PFSK-1 (cell line): ENCODE results near the gene HCFC1.

Source experiments
- FOXP2 ChIP-seq: optimal IDR thresholded peaks from 2 replicates; pipeline ENCODE3; 2011; ENCODE audit warnings: borderline replicate concordance, control low read depth, inconsistent platforms; ENCODE audit not compliant: insufficient read depth; ENCODE audit errors: extremely low read length, extremely low read depth
- POLR2AphosphoS5 ChIP-seq: IDR thresholded peaks from 2 replicates; pipeline ENCODE4 v1.6.1; 2012; ENCODE audit warnings: low read depth, mild to moderate bottlenecking, control low read depth, low read length, moderate library complexity
- SIN3A ChIP-seq: IDR thresholded peaks from 2 replicates; pipeline ENCODE4 v1.6.1; 2012; ENCODE audit warnings: mild to moderate bottlenecking, low read length, moderate library complexity, borderline replicate concordance; ENCODE audit not compliant: insufficient read depth
- TAF1 ChIP-seq: IDR thresholded peaks from 2 replicates; pipeline ENCODE4 v1.6.1; 2012; ENCODE audit warnings: low read length, control low read depth, borderline replicate concordance; ENCODE audit not compliant: insufficient read depth
- TF ChIP-seq, protein P1 (sequence below), 2 experiments: IDR thresholded peaks; 2 replicates each; pipeline versions ENCODE4 v1.6.1 to v1.8.0; 2011 to 2012; ENCODE audit warnings: low read depth in 2 of 2, low read length in 2 of 2, control low read depth in 1 of 2, inconsistent platforms in 1 of 2, mild to moderate bottlenecking in 1 of 2, moderate library complexity in 1 of 2; ENCODE audit not compliant: insufficient read depth in 1 of 2

DNA sequence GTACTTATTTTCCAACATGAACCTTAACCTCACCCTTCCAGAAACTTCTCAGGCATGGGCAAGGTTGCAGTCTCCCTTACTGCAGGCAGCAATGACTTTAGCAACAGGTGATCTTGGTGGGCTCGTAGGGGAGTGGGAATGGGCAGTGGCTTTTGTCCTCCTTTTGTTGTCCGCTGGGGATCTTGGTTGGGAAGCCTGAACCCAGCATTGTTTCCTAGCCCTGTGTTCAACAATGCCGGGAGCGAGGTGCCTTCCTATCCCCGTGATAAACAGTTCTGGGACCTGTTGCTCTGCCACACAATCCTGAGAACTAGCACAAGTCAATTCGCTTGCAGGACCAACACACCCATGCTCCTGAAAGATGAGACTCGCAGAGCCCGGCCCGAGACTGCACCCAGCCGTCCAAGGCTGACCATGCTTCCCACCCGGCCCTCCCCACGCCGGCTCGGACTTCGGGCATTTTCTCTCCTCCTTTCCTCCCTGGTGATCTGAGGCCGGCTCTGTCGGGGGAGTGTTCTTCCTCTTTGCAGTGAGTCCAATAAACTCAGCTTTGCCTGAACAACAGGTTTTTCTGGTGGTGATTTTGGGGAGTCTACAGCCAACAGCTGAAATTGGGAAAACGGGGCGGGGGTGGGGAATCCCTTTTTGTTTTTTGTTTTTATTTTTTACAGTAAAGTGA is 27.9 kb upstream of the HCFC1 start:
- no peak for TF ChIP-seq SIN3A
- no peak for TF ChIP-seq POLR2AphosphoS5
- TF ChIP-seq, protein P1, sequence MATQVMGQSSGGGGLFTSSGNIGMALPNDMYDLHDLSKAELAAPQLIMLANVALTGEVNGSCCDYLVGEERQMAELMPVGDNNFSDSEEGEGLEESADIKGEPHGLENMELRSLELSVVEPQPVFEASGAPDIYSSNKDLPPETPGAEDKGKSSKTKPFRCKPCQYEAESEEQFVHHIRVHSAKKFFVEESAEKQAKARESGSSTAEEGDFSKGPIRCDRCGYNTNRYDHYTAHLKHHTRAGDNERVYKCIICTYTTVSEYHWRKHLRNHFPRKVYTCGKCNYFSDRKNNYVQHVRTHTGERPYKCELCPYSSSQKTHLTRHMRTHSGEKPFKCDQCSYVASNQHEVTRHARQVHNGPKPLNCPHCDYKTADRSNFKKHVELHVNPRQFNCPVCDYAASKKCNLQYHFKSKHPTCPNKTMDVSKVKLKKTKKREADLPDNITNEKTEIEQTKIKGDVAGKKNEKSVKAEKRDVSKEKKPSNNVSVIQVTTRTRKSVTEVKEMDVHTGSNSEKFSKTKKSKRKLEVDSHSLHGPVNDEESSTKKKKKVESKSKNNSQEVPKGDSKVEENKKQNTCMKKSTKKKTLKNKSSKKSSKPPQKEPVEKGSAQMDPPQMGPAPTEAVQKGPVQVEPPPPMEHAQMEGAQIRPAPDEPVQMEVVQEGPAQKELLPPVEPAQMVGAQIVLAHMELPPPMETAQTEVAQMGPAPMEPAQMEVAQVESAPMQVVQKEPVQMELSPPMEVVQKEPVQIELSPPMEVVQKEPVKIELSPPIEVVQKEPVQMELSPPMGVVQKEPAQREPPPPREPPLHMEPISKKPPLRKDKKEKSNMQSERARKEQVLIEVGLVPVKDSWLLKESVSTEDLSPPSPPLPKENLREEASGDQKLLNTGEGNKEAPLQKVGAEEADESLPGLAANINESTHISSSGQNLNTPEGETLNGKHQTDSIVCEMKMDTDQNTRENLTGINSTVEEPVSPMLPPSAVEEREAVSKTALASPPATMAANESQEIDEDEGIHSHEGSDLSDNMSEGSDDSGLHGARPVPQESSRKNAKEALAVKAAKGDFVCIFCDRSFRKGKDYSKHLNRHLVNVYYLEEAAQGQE (IDR thresholded peaks at IDR 0.05; ENCODE audit: insufficient read depth in 1 of 2, low read depth in 2 of 2, low read length in 2 of 2), result no peak
- TF ChIP-seq TAF1, result no peak
- no peak for TF ChIP-seq FOXP2
